Thymus (tissue), 11 donors: Measurements from ENCODE around the gene MECP2. TPM values are rescaled to one million over a fixed set of nuclear protein-coding genes. Genes with fewer than 3 reads are reported as not detected.
"Not testable (repeated sequence)": the region's sequence is repeated elsewhere in the genome, so short reads cannot be mapped to it uniquely, and the experiment has no call there.

Experiments
- DNase-seq, 9 donors: peaks; one replicate each; pipeline ENCODE4 v3.0.0-alpha.2; 2013; ENCODE audit warnings: low spot score in 9 of 9, low read depth in 6 of 9, missing footprints in 1 of 9
- H3K27ac ChIP-seq, 2 donors: one replicate each; pipeline ENCODE4 v1.5.1; 2013; ENCODE audit warnings: control low read depth in 1 of 2, low read depth in 1 of 2, low read length in 1 of 2, mild to moderate bottlenecking in 1 of 2, moderate library complexity in 1 of 2
- H3K27me3 ChIP-seq, 2 donors: one replicate each; pipeline ENCODE4 v1.5.1; 2013; ENCODE audit warnings: low read length in 1 of 2; ENCODE audit not compliant: control insufficient read depth in 2 of 2, insufficient read depth in 1 of 2
- H3K36me3 ChIP-seq, 2 donors: one replicate each; pipeline ENCODE4 v1.5.1; 2013; ENCODE audit warnings: low read length in 1 of 2, mild to moderate bottlenecking in 1 of 2, moderate library complexity in 1 of 2; ENCODE audit not compliant: control insufficient read depth in 2 of 2, insufficient read depth in 2 of 2
- H3K4me1 ChIP-seq, 2 donors: one replicate each; pipeline ENCODE4 v1.5.1; 2013; ENCODE audit warnings: low read length in 2 of 2; ENCODE audit not compliant: control insufficient read depth in 2 of 2, insufficient read depth in 2 of 2
- H3K4me3 ChIP-seq, 2 donors: one replicate each; pipeline ENCODE4 v1.5.1; 2013; ENCODE audit warnings: low read length in 2 of 2, control low read depth in 1 of 2, mild to moderate bottlenecking in 1 of 2
- H3K9me3 ChIP-seq, 2 donors: one replicate each; pipeline ENCODE4 v1.5.1; 2013; ENCODE audit warnings: low read length in 1 of 2, mild to moderate bottlenecking in 1 of 2; ENCODE audit not compliant: control insufficient read depth in 2 of 2, insufficient read depth in 1 of 2
- WGBS: extraction: QIAGEN DNeasy Blood & Tissue Kit; methylation state at CpG from one replicate; pipeline ENCODE4 v1.1.7; 2013; 5-methylcytosine and 5-hydroxymethylcytosine counted together
- polyA plus RNA-seq: library from polyadenylated mRNA; stranded (reverse); fragments of 200-250 nt; gene quantifications from one replicate; pipeline ENCODE4 v1.2.3, GENCODE V29; 2013
- total RNA-seq: library from RNA; stranded (reverse); fragments of 120-200 nt; gene quantifications from one replicate; pipeline ENCODE4 v1.2.4, GENCODE V29; 2013
- donor health status: healthy.

The MECP2 gene
- total and polyA plus RNA-seq, 2 donors: 22.1 to 24.6 TPM

GRCh38 chrX:153981231-153981630, 116.3 kb downstream of the MECP2 start:
- WGBS: 78% methylated on average over 7 of the region's 7 CpGs
- H3K4me1 ChIP-seq: peaks cover 33 to 61% of the 10 kb centered on the region in 2 donors
- H3K27me3 ChIP-seq: peaks cover 0 to 33% of the 10 kb centered on the region in 2 donors
- H3K4me3 ChIP-seq: peak overlapping the region in 1 of 2 donors; percentile 23
- H3K36me3 ChIP-seq: no peaks in the 10 kb centered on the region
- DNase-seq: no peak
- peak overlapping the region; percentile 91 to 93 for H3K27ac ChIP-seq
- H3K9me3 ChIP-seq: peaks cover 0 to 4% of the 10 kb centered on the region in 2 donors

- H3K36me3 ChIP-seq, H3K4me3 ChIP-seq, H3K9me3 ChIP-seq: not testable (repeated sequence)
- WGBS: 34% methylated on average over 9 of the region's 10 CpGs
- peak in 1 of 9 donors; percentile 43 for DNase-seq
- H3K27ac ChIP-seq: peak overlapping the region; percentile 91 to 93
- peaks cover 33 to 55% of the 10 kb centered on the region in 2 donors for H3K4me1 ChIP-seq
- H3K27me3 ChIP-seq: peaks cover 0 to 32% of the 10 kb centered on the region in 2 donors
Measured at GRCh38 chrX:153980394-153980793, 117.1 kb downstream of the MECP2 start.

DNA sequence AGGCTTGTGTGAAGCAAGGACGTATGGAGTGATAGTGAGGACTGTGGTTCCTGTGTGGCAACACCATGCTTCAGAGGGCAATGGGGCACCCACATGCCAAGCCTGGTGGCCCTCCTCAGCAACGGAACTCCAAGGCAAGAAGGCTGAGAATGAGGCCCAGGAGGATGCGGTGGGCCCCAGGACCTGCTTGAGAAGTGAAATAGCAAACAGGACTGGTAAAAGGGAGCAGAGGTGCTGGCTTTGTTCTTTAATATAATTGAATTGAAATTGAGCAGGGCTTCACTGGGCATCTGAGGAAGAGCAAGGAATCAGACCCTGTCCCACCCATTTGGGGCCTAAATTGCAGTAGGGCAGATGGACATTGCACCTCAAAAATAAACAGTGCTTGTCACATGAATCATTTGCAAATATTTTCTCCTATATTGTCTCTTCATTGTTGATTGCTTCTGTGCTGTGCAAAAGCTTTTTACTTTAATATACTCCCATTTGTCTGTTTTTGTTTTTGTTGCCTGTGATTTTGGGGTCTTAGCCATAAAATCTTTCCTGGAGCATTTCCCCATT, 122.7 kb downstream of the MECP2 start:
- H3K4me1 ChIP-seq: peaks cover 9 to 18% of the 10 kb centered on the region in 2 donors
- no peak for DNase-seq
- H3K36me3 ChIP-seq: no peaks in the 10 kb centered on the region
- peaks cover 0 to 16% of the 10 kb centered on the region in 2 donors for H3K27me3 ChIP-seq
- no peak overlapping the region for H3K4me3 ChIP-seq
- WGBS: 73% methylated on average over 3 of the region's 3 CpGs
- peak overlapping the region; percentile 70 to 94 for H3K27ac ChIP-seq
- no peaks in the 10 kb centered on the region for H3K9me3 ChIP-seq

DNA sequence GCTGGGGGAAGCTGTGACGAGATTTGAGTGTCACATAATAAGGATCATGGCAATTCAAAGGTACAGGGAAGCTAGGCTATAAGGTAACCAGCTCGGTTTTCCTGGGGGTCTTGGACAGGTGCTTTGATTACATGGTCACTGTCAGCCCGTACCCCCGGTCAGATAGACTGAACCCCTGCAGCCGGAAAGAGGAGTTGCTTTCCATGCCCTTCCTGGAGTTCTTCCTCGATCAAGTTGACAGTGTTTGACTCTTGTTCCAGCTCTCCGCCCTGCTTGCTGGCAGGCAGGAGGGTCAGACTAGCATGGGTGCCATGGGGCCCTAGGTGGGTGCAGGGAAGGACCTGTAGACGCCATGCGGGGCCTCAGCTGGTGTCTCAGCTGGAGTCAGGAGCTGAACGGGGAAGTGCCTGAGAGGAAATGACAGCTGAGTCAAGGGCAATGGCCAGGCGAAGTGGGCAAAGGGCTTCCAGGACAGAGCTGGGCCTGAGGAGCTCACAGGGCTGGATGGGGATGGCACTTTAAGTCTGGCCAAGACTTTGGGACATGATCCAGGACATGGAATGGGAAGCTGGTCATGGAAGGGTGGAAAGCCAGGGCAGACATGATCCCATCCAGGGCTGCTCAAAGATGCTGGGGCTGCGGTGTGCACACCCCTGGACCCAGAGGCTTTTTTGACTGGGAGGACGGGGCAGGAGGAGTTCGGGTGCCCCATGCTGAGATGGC, 123.4 kb downstream of the MECP2 start:
- Histone ChIP-seq H3K27ac (peak overlapping the region; percentile 65 to 94), H3K4me1 (peaks cover 9 to 18% of the 10 kb centered on the region in 2 donors), H3K4me3 (no peak overlapping the region), H3K27me3 (peaks cover 0 to 16% of the 10 kb centered on the region in 2 donors), H3K9me3 (no peaks in the 10 kb centered on the region), H3K36me3 (peaks cover 0 to 4% of the 10 kb centered on the region in 2 donors)
- 74% methylated on average over 14 of the region's 14 CpGs for WGBS
- peak in 1 of 9 donors; percentile 34 for DNase-seq

- 53% methylated on average over 20 of the region's 20 CpGs for WGBS
- H3K27ac ChIP-seq: peak overlapping the region; percentile 94 to 99
- no peak for DNase-seq
- H3K4me1 ChIP-seq: peaks cover 9 to 22% of the 10 kb centered on the region in 2 donors
- H3K9me3 ChIP-seq: no peaks in the 10 kb centered on the region
- peaks cover 0 to 16% of the 10 kb centered on the region in 2 donors for H3K27me3 ChIP-seq
- H3K4me3 ChIP-seq: peak overlapping the region; percentile 62 to 63
- peaks cover 0 to 8% of the 10 kb centered on the region in 2 donors for H3K36me3 ChIP-seq
Measured at GRCh38 chrX:153973127-153974002, 124.2 kb downstream of the MECP2 start.

- Histone ChIP-seq H3K36me3 (peaks cover 0 to 12% of the 10 kb centered on the region in 2 donors), H3K4me1 (peaks cover 9 to 30% of the 10 kb centered on the region in 2 donors), H3K27me3 (peaks cover 0 to 16% of the 10 kb centered on the region in 2 donors), H3K9me3 (no peaks in the 10 kb centered on the region), H3K4me3 (peak within 1 kb of the TSS; percentile 62 to 98), H3K27ac (peak within 1 kb of the TSS; percentile 99 to 100)
- whole genome bisulfite sequencing: under 1% methylated on average over 102 of the region's 103 CpGs
- peak in 7 of 9 donors; percentile 74 to 92 (median 78) for DNase-seq
Measured at GRCh38 chrX:153972368-153973126, 125.0 kb downstream of the MECP2 start, which contains the start of gene TMEM187. TSS of gene TMEM187 (plus strand) at chrX:153972754. CDS start at chrX:153982063, 9,309 bp downstream.

Other genes with a start within 250 kb of the MECP2 start
- 0.28 TPM for gene L1CAM, start 211.5 kb downstream of the MECP2 start, total RNA-seq
- gene L1CAM, start 211.5 kb downstream of the MECP2 start, polyA plus RNA-seq: 0.64 TPM
- gene AVPR2, start 193.0 kb downstream of the MECP2 start, total RNA-seq: 0.24 TPM
- 1.8 TPM for gene AVPR2, start 193.0 kb downstream of the MECP2 start, polyA plus RNA-seq
- 139 TPM for gene ARHGAP4, start 171.5 kb downstream of the MECP2 start, total RNA-seq
- 481 TPM for gene ARHGAP4, start 171.5 kb downstream of the MECP2 start, polyA plus RNA-seq
- 41.3 TPM for gene NAA10, start 162.7 kb downstream of the MECP2 start, total RNA-seq
- 94.7 TPM for gene NAA10, start 162.7 kb downstream of the MECP2 start, polyA plus RNA-seq
- 9.3 TPM for gene RENBP, start 153.1 kb downstream of the MECP2 start, total RNA-seq
- gene RENBP, start 153.1 kb downstream of the MECP2 start, polyA plus RNA-seq: 18.3 TPM
- gene HCFC1, start 125.9 kb downstream of the MECP2 start, total RNA-seq: 12.7 TPM
- 21.9 TPM for gene HCFC1, start 125.9 kb downstream of the MECP2 start, polyA plus RNA-seq
- gene TMEM187, start 125.0 kb downstream of the MECP2 start, total RNA-seq: 5.9 TPM
- 6.9 TPM for gene TMEM187, start 125.0 kb downstream of the MECP2 start, polyA plus RNA-seq
- 33.9 TPM for gene IRAK1, start 77.8 kb downstream of the MECP2 start, total RNA-seq
- gene IRAK1, start 77.8 kb downstream of the MECP2 start, polyA plus RNA-seq: 44.0 TPM
- not detected for gene OPN1LW, start 46.5 kb upstream of the MECP2 start, total RNA-seq
- gene OPN1LW, start 46.5 kb upstream of the MECP2 start, polyA plus RNA-seq: not detected
- gene OPN1MW, start 84.9 kb upstream of the MECP2 start, total RNA-seq: not detected
- 0.02 TPM for gene OPN1MW, start 84.9 kb upstream of the MECP2 start, polyA plus RNA-seq
- gene OPN1MW2, start 122.0 kb upstream of the MECP2 start, total RNA-seq: not detected
- gene OPN1MW2, start 122.0 kb upstream of the MECP2 start, polyA plus RNA-seq: not detected
- gene OPN1MW3, start 159.9 kb upstream of the MECP2 start, total RNA-seq: not detected
- 0.02 TPM for gene OPN1MW3, start 159.9 kb upstream of the MECP2 start, polyA plus RNA-seq
- not detected for gene TEX28, start 197.4 kb upstream of the MECP2 start, total RNA-seq
- 0.05 TPM for gene TEX28, start 197.4 kb upstream of the MECP2 start, polyA plus RNA-seq
- gene TKTL1, start 198.1 kb upstream of the MECP2 start, total RNA-seq: 1.3 TPM
- 0.43 TPM for gene TKTL1, start 198.1 kb upstream of the MECP2 start, polyA plus RNA-seq